HUES6 (cell line): Measurements from ENCODE around the gene GLI3.

Experiments
- H3K27ac ChIP-seq: 2 replicates; pipeline ENCODE4 v1.7.0; 2013; ENCODE audit warnings: low read depth, mild to moderate bottlenecking, low read length, inconsistent platforms
- H3K27me3 ChIP-seq: 2 replicates; pipeline ENCODE4 v1.6.1; 2013; ENCODE audit warnings: low read length; ENCODE audit not compliant: control insufficient read depth, insufficient read depth
- H3K36me3 ChIP-seq: 2 replicates; pipeline ENCODE4 v1.6.1; 2013; ENCODE audit warnings: low read length; ENCODE audit not compliant: control insufficient read depth, insufficient read depth
- H3K4me1 ChIP-seq: 2 replicates; pipeline ENCODE4 v1.6.1; 2013; ENCODE audit warnings: low read length; ENCODE audit not compliant: control insufficient read depth, insufficient read depth
- H3K4me3 ChIP-seq: 2 replicates; pipeline ENCODE4 v1.5.1; 2013; ENCODE audit warnings: low read depth, low read length
- H3K9ac ChIP-seq: one replicate; pipeline ENCODE4 v1.6.1; 2013; ENCODE audit warnings: mild to moderate bottlenecking, low read length
- H3K9me3 ChIP-seq: 2 replicates; pipeline ENCODE4 v1.6.1; 2013; ENCODE audit warnings: low read depth, low read length; ENCODE audit not compliant: control insufficient read depth, insufficient read depth

GLI3 gene

GRCh38 chr7:42142089-42142488 lies 94.9 kb downstream of the GLI3 start:
- Histone ChIP-seq H3K4me3 (no peak overlapping the region), H3K27me3 (no peaks in the 10 kb centered on the region), H3K36me3 (no peaks in the 10 kb centered on the region)

GRCh38 chr7:42139751-42140150 lies 97.3 kb downstream of the GLI3 start:
- Histone ChIP-seq H3K9me3 (no peaks in the 10 kb centered on the region), H3K27me3 (no peaks in the 10 kb centered on the region)

More at GRCh38 chr7:42142089-42142488, 94.9 kb downstream of the GLI3 start:
- Histone ChIP-seq H3K9me3 (no peaks in the 10 kb centered on the region), H3K4me1 (peaks cover 10% of the 10 kb centered on the region), H3K9ac (no peak overlapping the region), H3K27ac (no peak overlapping the region)

GRCh38 chr7:42138691-42139090 lies 98.3 kb downstream of the GLI3 start:
- peaks cover 10% of the 10 kb centered on the region for H3K4me1 ChIP-seq
- H3K9me3 ChIP-seq: no peaks in the 10 kb centered on the region
- no peaks in the 10 kb centered on the region for H3K36me3 ChIP-seq
- no peaks in the 10 kb centered on the region for H3K27me3 ChIP-seq
- H3K9ac ChIP-seq: no peak overlapping the region
- no peak overlapping the region for H3K4me3 ChIP-seq
- H3K27ac ChIP-seq: no peak overlapping the region

More at GRCh38 chr7:42139751-42140150, 97.3 kb downstream of the GLI3 start:
- Histone ChIP-seq H3K27ac (no peak overlapping the region), H3K9ac (no peak overlapping the region), H3K4me1 (peaks cover 10% of the 10 kb centered on the region), H3K4me3 (no peak overlapping the region), H3K36me3 (no peaks in the 10 kb centered on the region)

GRCh38 chr7:42137941-42138340 lies 99.1 kb downstream of the GLI3 start:
- Histone ChIP-seq H3K27me3 (no peaks in the 10 kb centered on the region), H3K36me3 (no peaks in the 10 kb centered on the region), H3K27ac (no peak overlapping the region), H3K9ac (no peak overlapping the region), H3K4me3 (no peak overlapping the region), H3K9me3 (no peaks in the 10 kb centered on the region), H3K4me1 (peaks cover 10% of the 10 kb centered on the region)

- Histone ChIP-seq H3K4me3 (no peak overlapping the region), H3K27me3 (no peaks in the 10 kb centered on the region), H3K9me3 (no peaks in the 10 kb centered on the region), H3K36me3 (no peaks in the 10 kb centered on the region), H3K4me1 (peaks cover 10% of the 10 kb centered on the region), H3K9ac (no peak overlapping the region), H3K27ac (no peak overlapping the region)
Observed at GRCh38 chr7:42137431-42137830, 99.6 kb downstream of the GLI3 start.

GRCh38 chr7:42135728-42136127 lies 101.3 kb downstream of the GLI3 start:
- Histone ChIP-seq H3K9ac (no peak overlapping the region), H3K27ac (no peak overlapping the region), H3K4me3 (no peak overlapping the region), H3K9me3 (no peaks in the 10 kb centered on the region), H3K36me3 (no peaks in the 10 kb centered on the region), H3K27me3 (no peaks in the 10 kb centered on the region), H3K4me1 (peaks cover 10% of the 10 kb centered on the region)

- peaks cover 10% of the 10 kb centered on the region for H3K4me1 ChIP-seq
- H3K36me3 ChIP-seq: no peaks in the 10 kb centered on the region
- H3K4me3 ChIP-seq: no peak overlapping the region
- H3K9me3 ChIP-seq: no peaks in the 10 kb centered on the region
- H3K27me3 ChIP-seq: no peaks in the 10 kb centered on the region
- H3K27ac ChIP-seq: no peak overlapping the region
- H3K9ac ChIP-seq: no peak overlapping the region
Observed at GRCh38 chr7:42134276-42134876, 102.6 kb downstream of the GLI3 start.

GRCh38 chr7:42133321-42133720 lies 103.7 kb downstream of the GLI3 start:
- Histone ChIP-seq H3K27me3 (no peaks in the 10 kb centered on the region), H3K9ac (no peak overlapping the region), H3K27ac (no peak overlapping the region), H3K9me3 (no peaks in the 10 kb centered on the region), H3K36me3 (no peaks in the 10 kb centered on the region), H3K4me3 (no peak overlapping the region), H3K4me1 (peaks cover 2% of the 10 kb centered on the region)

- H3K27ac ChIP-seq: no peak overlapping the region
- no peaks in the 10 kb centered on the region for H3K4me1 ChIP-seq
- H3K36me3 ChIP-seq: no peaks in the 10 kb centered on the region
- H3K9me3 ChIP-seq: no peaks in the 10 kb centered on the region
- no peaks in the 10 kb centered on the region for H3K27me3 ChIP-seq
- H3K4me3 ChIP-seq: no peak overlapping the region
- H3K9ac ChIP-seq: no peak overlapping the region
Observed at GRCh38 chr7:42128703-42129102, 108.3 kb downstream of the GLI3 start.

GRCh38 chr7:42127232-42127622 lies 109.8 kb downstream of the GLI3 start:
- Histone ChIP-seq H3K36me3 (no peaks in the 10 kb centered on the region), H3K4me3 (no peak overlapping the region), H3K9me3 (no peaks in the 10 kb centered on the region), H3K9ac (no peak overlapping the region), H3K27me3 (no peaks in the 10 kb centered on the region), H3K4me1 (no peaks in the 10 kb centered on the region), H3K27ac (no peak overlapping the region)

GRCh38 chr7:42126475-42127231 lies 110.4 kb downstream of the GLI3 start:
- H3K27me3 ChIP-seq: no peaks in the 10 kb centered on the region
- no peaks in the 10 kb centered on the region for H3K36me3 ChIP-seq
- no peak overlapping the region for H3K4me3 ChIP-seq
- H3K9me3 ChIP-seq: no peaks in the 10 kb centered on the region
- H3K9ac ChIP-seq: no peak overlapping the region
- H3K27ac ChIP-seq: no peak overlapping the region
- no peaks in the 10 kb centered on the region for H3K4me1 ChIP-seq
